Left ventricle myocardium inferior (tissue), 1 donor: Measurements from ENCODE around the gene UNC45A. TPM values are rescaled to one million over a fixed set of nuclear protein-coding genes. Genes with fewer than 3 reads are reported as not detected.

Experiments
- DNase-seq: peaks from one replicate; pipeline ENCODE4 v3.0.0-alpha.2; 2020
- H3K27ac ChIP-seq: fragments of 200-600 bp; replicated peaks from 2 replicates; pipeline ENCODE4 v1.8.0; 2021
- H3K27me3 ChIP-seq: fragments of 200-600 bp; 2 replicates; pipeline ENCODE4 v1.8.0; 2021; ENCODE audit warnings: low read depth
- H3K36me3 ChIP-seq: fragments of 200-600 bp; 2 replicates; pipeline ENCODE4 v1.8.0; 2021
- H3K4me1 ChIP-seq: fragments of 200-600 bp; 2 replicates; pipeline ENCODE4 v1.8.0; 2021
- H3K4me3 ChIP-seq: fragments of 200-600 bp; 2 replicates; pipeline ENCODE4 v1.8.0; 2021; ENCODE audit warnings: mild to moderate bottlenecking, moderate library complexity
- H3K9me3 ChIP-seq: fragments of 200-600 bp; replicated peaks from 2 replicates; pipeline ENCODE4 v1.8.0; 2021
- intact Hi-C: fragments of 100-400 bp; cut with micrococcal nuclease; formaldehyde crosslinking; loops from one replicate; pipeline ENCODE4 v1.11.0; 2022
- total RNA-seq: library from RNA; stranded (reverse); fragmentation: NEBNext Ultra II Directional; extraction: Animal tissue kit (Norgen Biotek cat#: 25700); gene quantifications from one replicate; pipeline ENCODE4 v1.2.1, GENCODE V29; 2021
- TF ChIP-seq, protein P1 (sequence below): fragments of 200-600 bp; IDR thresholded peaks from 2 replicates; pipeline ENCODE4 v1.8.0; 2021; ENCODE audit warnings: antibody characterized with exemption, mild to moderate bottlenecking, borderline replicate concordance
- donor health status: DM: no; HTN: yes; CAD: no; lungs with severe emphysema.

UNC45A gene
- total RNA-seq, 1 donor from 2014 or later = 21.9 TPM

GRCh38 chr15:90994059-90994416, 59.0 kb downstream of the UNC45A start:
- peak overlapping the region; percentile 91 for H3K27ac ChIP-seq

GRCh38 chr15:90994417-90995311, 59.6 kb downstream of the UNC45A start, which contains the start of gene PRC1:
Gene PRC1, minus strand, starts transcription at chr15:90994535. Its CDS starts 118 bp downstream, at chr15:90994417.
- H3K4me3 ChIP-seq = peak within 1 kb of the TSS; percentile 92
- no peaks in the 10 kb centered on the region for H3K9me3 ChIP-seq
- intact Hi-C loops = no loop called here
- TF ChIP-seq, protein P1, sequence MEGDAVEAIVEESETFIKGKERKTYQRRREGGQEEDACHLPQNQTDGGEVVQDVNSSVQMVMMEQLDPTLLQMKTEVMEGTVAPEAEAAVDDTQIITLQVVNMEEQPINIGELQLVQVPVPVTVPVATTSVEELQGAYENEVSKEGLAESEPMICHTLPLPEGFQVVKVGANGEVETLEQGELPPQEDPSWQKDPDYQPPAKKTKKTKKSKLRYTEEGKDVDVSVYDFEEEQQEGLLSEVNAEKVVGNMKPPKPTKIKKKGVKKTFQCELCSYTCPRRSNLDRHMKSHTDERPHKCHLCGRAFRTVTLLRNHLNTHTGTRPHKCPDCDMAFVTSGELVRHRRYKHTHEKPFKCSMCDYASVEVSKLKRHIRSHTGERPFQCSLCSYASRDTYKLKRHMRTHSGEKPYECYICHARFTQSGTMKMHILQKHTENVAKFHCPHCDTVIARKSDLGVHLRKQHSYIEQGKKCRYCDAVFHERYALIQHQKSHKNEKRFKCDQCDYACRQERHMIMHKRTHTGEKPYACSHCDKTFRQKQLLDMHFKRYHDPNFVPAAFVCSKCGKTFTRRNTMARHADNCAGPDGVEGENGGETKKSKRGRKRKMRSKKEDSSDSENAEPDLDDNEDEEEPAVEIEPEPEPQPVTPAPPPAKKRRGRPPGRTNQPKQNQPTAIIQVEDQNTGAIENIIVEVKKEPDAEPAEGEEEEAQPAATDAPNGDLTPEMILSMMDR = no peak
- peak within 1 kb of the TSS; percentile 91 for H3K27ac ChIP-seq
- peaks cover 21% of the 10 kb centered on the region for H3K4me1 ChIP-seq
- H3K27me3 ChIP-seq = no peaks in the 10 kb centered on the region
- DNase-seq = peak; percentile 99
- H3K36me3 ChIP-seq = peaks cover 19% of the 10 kb centered on the region

More at GRCh38 chr15:90994059-90994416, 59.0 kb downstream of the UNC45A start:
- Histone ChIP-seq H3K4me1 (peaks cover 21% of the 10 kb centered on the region), H3K27me3 (no peaks in the 10 kb centered on the region), H3K9me3 (no peaks in the 10 kb centered on the region), H3K36me3 (peaks cover 13% of the 10 kb centered on the region), H3K4me3 (peak overlapping the region; percentile 92)
- DNase-seq = no peak
- TF ChIP-seq, protein P1 = no peak
- intact Hi-C loops = no loop called here

DNA sequence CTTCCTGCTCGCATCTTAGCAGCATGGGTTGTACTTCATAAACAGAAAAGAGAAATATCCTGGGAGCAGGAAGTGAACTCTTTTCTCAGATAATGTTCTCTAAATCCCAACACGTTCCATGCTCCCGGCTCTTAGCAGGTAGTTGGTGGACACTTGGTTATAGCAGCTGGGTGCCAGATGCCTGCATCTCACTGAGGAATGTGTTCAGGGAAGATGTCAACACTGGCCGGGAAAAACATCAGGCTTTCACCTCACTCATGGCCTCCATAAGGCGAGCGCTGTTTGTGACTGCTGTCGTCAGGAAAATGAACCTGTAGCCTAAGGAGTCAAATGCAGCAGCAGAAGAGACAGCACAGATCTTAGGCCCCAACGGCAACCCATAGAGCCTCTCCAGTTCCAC, 63.7 kb downstream of the UNC45A start:
- H3K9me3 ChIP-seq = no peaks in the 10 kb centered on the region
- H3K36me3 ChIP-seq = peaks cover 58% of the 10 kb centered on the region
- H3K27ac ChIP-seq = no peak overlapping the region
- no peak for DNase-seq
- H3K4me3 ChIP-seq = no peak overlapping the region
- TF ChIP-seq, protein P1 = no peak
- no peaks in the 10 kb centered on the region for H3K27me3 ChIP-seq
- intact Hi-C loops = no loop called here
- peaks cover 14% of the 10 kb centered on the region for H3K4me1 ChIP-seq

DNA sequence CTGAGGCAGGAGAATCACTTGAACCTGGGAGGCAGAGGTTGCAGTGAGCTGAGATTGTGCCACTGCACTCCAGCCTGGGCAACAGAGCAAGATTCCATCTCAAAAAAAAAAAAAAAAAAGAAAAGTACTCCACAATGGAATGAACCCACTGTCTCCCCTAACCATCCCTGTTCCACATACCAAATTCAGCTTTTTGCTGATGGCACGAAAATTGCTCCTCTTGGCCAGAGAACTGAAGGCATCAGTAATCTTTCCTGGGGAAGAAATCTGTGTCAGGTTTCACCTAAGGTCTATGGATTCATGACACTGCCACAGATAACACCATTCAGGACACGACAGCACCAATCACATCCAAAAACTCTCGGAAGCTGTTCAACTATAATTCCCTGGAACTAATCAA, 66.1 kb downstream of the UNC45A start:
- intact Hi-C loops = no loop called here
- Histone ChIP-seq H3K27ac (no peak overlapping the region), H3K27me3 (no peaks in the 10 kb centered on the region), H3K4me3 (no peak overlapping the region), H3K36me3 (peaks cover 82% of the 10 kb centered on the region), H3K4me1 (no peaks in the 10 kb centered on the region), H3K9me3 (no peaks in the 10 kb centered on the region)
- DNase-seq = no peak
- TF ChIP-seq, protein P1 = no peak

Other genes starting within 250 kb of the UNC45A start
- 26.2 TPM for gene BLM, start 217.9 kb upstream of the UNC45A start, total RNA-seq
- 42.7 TPM for gene FURIN, start 66.7 kb upstream of the UNC45A start, total RNA-seq
- gene FES, start 50.8 kb upstream of the UNC45A start, total RNA-seq = 11.9 TPM
- 95.4 TPM for gene MAN2A2, start 32.0 kb upstream of the UNC45A start, total RNA-seq
- 12.7 TPM for gene HDDC3, start 2.7 kb upstream of the UNC45A start, total RNA-seq
- 10.9 TPM for gene RCCD1, start 19.6 kb downstream of the UNC45A start, total RNA-seq
- gene PRC1, start 59.2 kb downstream of the UNC45A start, total RNA-seq = 3.4 TPM
- gene VPS33B, start 87.3 kb downstream of the UNC45A start, total RNA-seq = 4.8 TPM
- 2.8 TPM for gene SV2B, start 165.0 kb downstream of the UNC45A start, total RNA-seq